SK-N-SH (cell line): ENCODE measurements around the gene ZMIZ2.
"Not testable (repeated sequence)": the region's sequence is repeated elsewhere in the genome, so short reads cannot be mapped to it uniquely, and the experiment has no call there.

Experiments
- CHD2 ChIP-seq: fragments of 150-350 bp; IDR thresholded peaks from 2 replicates; pipeline ENCODE4 v1.6.1; 2018; ENCODE audit warnings: low read length; ENCODE audit not compliant: partially characterized antibody
- CTCF ChIP-seq: fragments of 200-600 bp; sonication (generic); IDR thresholded peaks from 2 replicates; pipeline ENCODE4 v1.6.1; 2017; ENCODE audit warnings: antibody characterized with exemption, mild to moderate bottlenecking, moderate library complexity
- EP300 ChIP-seq, 2 experiments: IDR thresholded peaks; 2 replicates each; pipeline versions ENCODE4 v1.4.0 to v1.6.1; 2012; ENCODE audit warnings: borderline replicate concordance in 1 of 2, low read depth in 1 of 2, low read length in 1 of 2
- GATA2 ChIP-seq: sonication (generic); formaldehyde crosslinking; IDR thresholded peaks from 2 replicates; pipeline ENCODE4 v1.5.0; 2020; ENCODE audit warnings: mild to moderate bottlenecking, missing genetic modification reagents
- POLR2AphosphoS5 ChIP-seq: IDR thresholded peaks from 2 replicates; pipeline ENCODE4 v1.6.1; 2012; ENCODE audit warnings: low read depth, low read length
- RFX5 ChIP-seq: IDR thresholded peaks from 2 replicates; pipeline ENCODE4 v1.6.1; 2012; ENCODE audit warnings: mild to moderate bottlenecking, improper control_type of control experiment, low read length
- SIN3A ChIP-seq: IDR thresholded peaks from 2 replicates; pipeline ENCODE4 v1.6.1; 2012; ENCODE audit warnings: low read depth, mild to moderate bottlenecking, low read length, moderate library complexity, borderline replicate concordance
- TAF1 ChIP-seq: IDR thresholded peaks from 2 replicates; pipeline ENCODE4 v1.6.1; 2012; ENCODE audit warnings: low read depth, mild to moderate bottlenecking, low read length, moderate library complexity, borderline replicate concordance

GRCh38 chr7:44703391-44703790, 45.3 kb upstream of the ZMIZ2 start:
- TF ChIP-seq CHD2; EP300 (IDR thresholded peaks at IDR 0.05; ENCODE audit: borderline replicate concordance in 1 of 2, low read depth in 1 of 2, low read length in 1 of 2); CTCF; TAF1; RFX5; SIN3A; GATA2; POLR2AphosphoS5: not testable (repeated sequence)
